ENCODE measurements around the gene SIPA1L3.

The SIPA1L3 gene

DNA sequence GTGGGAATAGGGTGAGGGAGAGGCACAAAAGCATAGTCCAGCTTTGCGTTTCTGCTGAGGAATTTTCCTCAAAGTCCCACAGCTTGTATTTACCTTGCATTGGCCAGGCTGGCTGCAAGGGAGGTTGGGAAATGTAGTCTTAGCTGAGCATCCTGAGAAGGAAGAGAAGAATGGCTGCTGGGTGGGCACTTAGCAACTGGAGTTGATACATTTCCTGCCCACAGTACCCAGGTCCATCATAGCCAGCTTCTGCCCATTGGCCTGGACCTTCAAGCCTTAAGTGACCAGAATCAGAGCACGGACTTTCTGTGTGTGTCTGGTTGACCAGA is 112.4 kb downstream of the SIPA1L3 start:
- Histone ChIP-seq H3F3A (ENCODE audit: insufficient read depth, low read length) (no peaks in the 10 kb centered on the region), H3K9me3 (replicated peaks; ENCODE audit: insufficient read depth, low read length) (no peaks in the 10 kb centered on the region), H3K9me2 (replicated peaks; ENCODE audit: insufficient read depth, low read length) (no peaks in the 10 kb centered on the region), H3K27ac (ENCODE audit: low read length) (no peak overlapping the region), H3K4me2 (ENCODE audit: low read depth, low read length) (no peak overlapping the region), H3K27me3 (replicated peaks; ENCODE audit: insufficient read depth, low read length) (no peaks in the 10 kb centered on the region), H3K9ac (ENCODE audit: low read length) (no peak overlapping the region), H4K20me1 (ENCODE audit: insufficient read depth, low read length) (no peaks in the 10 kb centered on the region), H3K36me3 (replicated peaks; ENCODE audit: insufficient read depth, low read length) (no peaks in the 10 kb centered on the region), H3K79me2 (ENCODE audit: low read length) (no peaks in the 10 kb centered on the region), H2AFZ (ENCODE audit: low read length) (no peak overlapping the region), H3K4me1 (ENCODE audit: low read length) (no peaks in the 10 kb centered on the region), H3K4me3 (ENCODE audit: low read length) (no peak overlapping the region)
- no peak for DNase-seq
- TF ChIP-seq, protein P1, sequence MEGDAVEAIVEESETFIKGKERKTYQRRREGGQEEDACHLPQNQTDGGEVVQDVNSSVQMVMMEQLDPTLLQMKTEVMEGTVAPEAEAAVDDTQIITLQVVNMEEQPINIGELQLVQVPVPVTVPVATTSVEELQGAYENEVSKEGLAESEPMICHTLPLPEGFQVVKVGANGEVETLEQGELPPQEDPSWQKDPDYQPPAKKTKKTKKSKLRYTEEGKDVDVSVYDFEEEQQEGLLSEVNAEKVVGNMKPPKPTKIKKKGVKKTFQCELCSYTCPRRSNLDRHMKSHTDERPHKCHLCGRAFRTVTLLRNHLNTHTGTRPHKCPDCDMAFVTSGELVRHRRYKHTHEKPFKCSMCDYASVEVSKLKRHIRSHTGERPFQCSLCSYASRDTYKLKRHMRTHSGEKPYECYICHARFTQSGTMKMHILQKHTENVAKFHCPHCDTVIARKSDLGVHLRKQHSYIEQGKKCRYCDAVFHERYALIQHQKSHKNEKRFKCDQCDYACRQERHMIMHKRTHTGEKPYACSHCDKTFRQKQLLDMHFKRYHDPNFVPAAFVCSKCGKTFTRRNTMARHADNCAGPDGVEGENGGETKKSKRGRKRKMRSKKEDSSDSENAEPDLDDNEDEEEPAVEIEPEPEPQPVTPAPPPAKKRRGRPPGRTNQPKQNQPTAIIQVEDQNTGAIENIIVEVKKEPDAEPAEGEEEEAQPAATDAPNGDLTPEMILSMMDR (IDR thresholded peaks at IDR 0.05; ENCODE audit: low read length), result no peak
- TF ChIP-seq EZH2 (optimal IDR thresholded peaks at IDR 0.05; ENCODE audit: low read depth, low read length) (no peak), EZH2phosphoT487 (IDR thresholded peaks at IDR 0.05; ENCODE audit: low read length) (no peak)

DNA sequence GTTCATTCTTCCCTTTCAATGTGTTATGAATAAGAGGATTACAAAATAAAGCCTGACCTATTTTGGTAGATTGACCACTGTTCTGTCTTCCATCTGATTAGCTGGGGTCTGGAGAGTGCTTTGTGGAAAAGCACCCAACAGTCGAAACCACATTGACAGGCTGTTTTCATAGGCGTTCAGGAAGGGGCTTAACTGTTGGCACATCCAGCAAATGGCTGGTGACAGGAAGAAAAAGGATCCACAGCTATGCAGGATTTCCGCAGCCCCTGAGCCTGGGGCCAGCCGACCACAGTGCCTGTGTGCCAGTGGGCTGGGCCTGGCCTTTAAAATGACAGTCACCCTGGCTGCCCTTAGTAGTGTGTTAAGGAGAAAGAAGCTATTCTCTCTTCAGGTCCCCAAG is 113.3 kb downstream of the SIPA1L3 start:
- H2AFZ ChIP-seq (ENCODE audit: low read length), result no peak overlapping the region
- no peak overlapping the region for H3K9ac ChIP-seq (ENCODE audit: low read length)
- H3K79me2 ChIP-seq (ENCODE audit: low read length), result no peaks in the 10 kb centered on the region
- H4K20me1 ChIP-seq (ENCODE audit: insufficient read depth, low read length), result no peaks in the 10 kb centered on the region
- no peaks in the 10 kb centered on the region for H3K36me3 ChIP-seq (replicated peaks; ENCODE audit: insufficient read depth, low read length)
- no peak for TF ChIP-seq EZH2phosphoT487 (IDR thresholded peaks at IDR 0.05; ENCODE audit: low read length)
- TF ChIP-seq, protein P1 (IDR thresholded peaks at IDR 0.05; ENCODE audit: low read length), result no peak
- no peak for TF ChIP-seq EZH2 (optimal IDR thresholded peaks at IDR 0.05; ENCODE audit: low read depth, low read length)
- no peak for DNase-seq
- H3K27ac ChIP-seq (ENCODE audit: low read length), result no peak overlapping the region
- no peaks in the 10 kb centered on the region for H3F3A ChIP-seq (ENCODE audit: insufficient read depth, low read length)
- no peaks in the 10 kb centered on the region for H3K4me1 ChIP-seq (ENCODE audit: low read length)
- H3K4me3 ChIP-seq (ENCODE audit: low read length), result no peak overlapping the region
- no peaks in the 10 kb centered on the region for H3K9me3 ChIP-seq (replicated peaks; ENCODE audit: insufficient read depth, low read length)
- no peaks in the 10 kb centered on the region for H3K27me3 ChIP-seq (replicated peaks; ENCODE audit: insufficient read depth, low read length)
- no peaks in the 10 kb centered on the region for H3K9me2 ChIP-seq (replicated peaks; ENCODE audit: insufficient read depth, low read length)
- no peak overlapping the region for H3K4me2 ChIP-seq (ENCODE audit: low read depth, low read length)

DNA sequence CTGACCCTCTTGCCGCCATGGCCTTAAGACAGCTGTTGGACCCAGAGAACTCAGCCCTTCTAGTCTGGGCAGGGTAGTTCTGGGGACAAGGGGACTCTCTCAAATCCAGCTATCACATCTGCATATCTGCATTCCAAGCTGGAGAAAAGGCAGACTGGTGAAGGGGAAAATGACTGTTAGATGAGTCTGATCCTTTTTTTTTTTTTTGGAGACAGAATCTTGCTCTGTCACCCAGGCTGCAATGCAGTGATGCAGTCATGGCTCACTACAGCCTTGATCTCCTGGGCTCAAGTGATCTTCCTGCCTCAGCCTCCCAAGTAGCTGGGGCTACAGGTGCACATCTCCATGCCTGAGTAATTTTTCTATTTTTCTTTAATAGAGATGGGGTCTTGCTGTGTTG is 114.3 kb downstream of the SIPA1L3 start:
- Histone ChIP-seq H3K27me3 (replicated peaks; ENCODE audit: insufficient read depth, low read length) (no peaks in the 10 kb centered on the region), H4K20me1 (ENCODE audit: insufficient read depth, low read length) (no peaks in the 10 kb centered on the region), H3K36me3 (replicated peaks; ENCODE audit: insufficient read depth, low read length) (no peaks in the 10 kb centered on the region), H3K4me2 (ENCODE audit: low read depth, low read length) (no peak overlapping the region), H2AFZ (ENCODE audit: low read length) (no peak overlapping the region), H3K4me1 (ENCODE audit: low read length) (no peaks in the 10 kb centered on the region), H3K79me2 (ENCODE audit: low read length) (no peaks in the 10 kb centered on the region), H3K9ac (ENCODE audit: low read length) (no peak overlapping the region), H3K9me3 (replicated peaks; ENCODE audit: insufficient read depth, low read length) (no peaks in the 10 kb centered on the region), H3F3A (ENCODE audit: insufficient read depth, low read length) (no peaks in the 10 kb centered on the region), H3K4me3 (ENCODE audit: low read length) (no peak overlapping the region), H3K27ac (ENCODE audit: low read length) (no peak overlapping the region), H3K9me2 (replicated peaks; ENCODE audit: insufficient read depth, low read length) (no peaks in the 10 kb centered on the region)
- TF ChIP-seq EZH2 (optimal IDR thresholded peaks at IDR 0.05; ENCODE audit: low read depth, low read length) (no peak), EZH2phosphoT487 (IDR thresholded peaks at IDR 0.05; ENCODE audit: low read length) (no peak)
- TF ChIP-seq, protein P1 (IDR thresholded peaks at IDR 0.05; ENCODE audit: low read length), result no peak
- DNase-seq, result no peak
